Muscle of leg (tissue), 11 donors: Measurements from ENCODE around the gene EBF4. TPM values are rescaled to one million over a fixed set of nuclear protein-coding genes. Genes with fewer than 3 reads are reported as not detected.

Experiments
- DNase-seq: peaks from one replicate; pipeline ENCODE4 v3.0.0; 2013
- H3K27ac ChIP-seq: one replicate; pipeline ENCODE4 v1.5.1; 2013; ENCODE audit warnings: mild to moderate bottlenecking, low read length, control low read depth
- H3K27me3 ChIP-seq: one replicate; pipeline ENCODE4 v1.6.1; 2013; ENCODE audit warnings: low read length; ENCODE audit not compliant: control insufficient read depth, insufficient read depth
- H3K36me3 ChIP-seq: one replicate; pipeline ENCODE4 v1.6.1; 2013; ENCODE audit warnings: low read length; ENCODE audit not compliant: control insufficient read depth, insufficient read depth
- H3K4me1 ChIP-seq: one replicate; pipeline ENCODE4 v1.6.1; 2013; ENCODE audit warnings: low read length; ENCODE audit not compliant: control insufficient read depth, insufficient read depth
- H3K4me3 ChIP-seq: one replicate; pipeline ENCODE4 v1.5.1; 2013; ENCODE audit warnings: low read length, control low read depth
- H3K9me3 ChIP-seq: replicated peaks from 2 replicates; pipeline ENCODE4 v1.6.1; 2013; ENCODE audit warnings: low read depth, low read length; ENCODE audit not compliant: control insufficient read depth
- WGBS: methylation state at CpG from one replicate; pipeline ENCODE4 v1.1.5; 2013; ENCODE audit warnings: missing lambda C conversion rate; ENCODE audit not compliant: insufficient coverage; 5-methylcytosine and 5-hydroxymethylcytosine counted together
- polyA plus RNA-seq, 8 donors: library from polyadenylated mRNA; unstranded; fragments of 120-200 nt; gene quantifications; one replicate each; pipeline versions ENCODE4 v1.2.1 to v1.2.3, GENCODE V29; 2013; ENCODE audit warnings: inconsistent platforms in 1 of 8, low replicate concordance in 1 of 8; ENCODE audit not compliant: insufficient read length in 8 of 8, insufficient read depth in 1 of 8
- total RNA-seq: library from RNA; stranded (reverse); fragments of 120-200 nt; gene quantifications from one replicate; pipeline ENCODE4 v1.2.4, GENCODE V29; 2013

EBF4 gene
- total and polyA plus RNA-seq, 9 donors: 3.2 to 8.9 (median 4.4) TPM

- Histone ChIP-seq H3K27me3 (peaks cover 6% of the 10 kb centered on the region), H3K4me1 (peaks cover 12% of the 10 kb centered on the region), H3K36me3 (peaks cover 31% of the 10 kb centered on the region), H3K4me3 (no peak overlapping the region), H3K27ac (no peak overlapping the region), H3K9me3 (no peaks in the 10 kb centered on the region)
- no peak for DNase-seq
- WGBS: 82% methylated on average over 10 of the region's 11 CpGs
Measured at GRCh38 chr20:2794866-2795447, 102.4 kb downstream of the EBF4 start.

GRCh38 chr20:2795451-2795850 is 102.9 kb downstream of the EBF4 start:
- Histone ChIP-seq H3K9me3 (no peaks in the 10 kb centered on the region), H3K4me3 (no peak overlapping the region), H3K27ac (no peak overlapping the region), H3K27me3 (peaks cover 8% of the 10 kb centered on the region), H3K4me1 (peaks cover 14% of the 10 kb centered on the region), H3K36me3 (peaks cover 31% of the 10 kb centered on the region)
- no peak for DNase-seq
- WGBS: 88% methylated on average over 24 of the region's 24 CpGs

- Histone ChIP-seq H3K27me3 (peaks cover 15% of the 10 kb centered on the region), H3K4me3 (no peak overlapping the region), H3K9me3 (no peaks in the 10 kb centered on the region), H3K27ac (no peak overlapping the region), H3K4me1 (peaks cover 18% of the 10 kb centered on the region), H3K36me3 (peaks cover 31% of the 10 kb centered on the region)
- 87% methylated on average over 19 of the region's 20 CpGs for WGBS
- no peak for DNase-seq
Measured at GRCh38 chr20:2796011-2796660, 103.6 kb downstream of the EBF4 start.

GRCh38 chr20:2797136-2797983 is 104.8 kb downstream of the EBF4 start:
- WGBS: 85% methylated on average over 15 of the region's 16 CpGs
- H3K9me3 ChIP-seq: no peaks in the 10 kb centered on the region
- no peak overlapping the region for H3K27ac ChIP-seq
- peaks cover 24% of the 10 kb centered on the region for H3K27me3 ChIP-seq
- no peak overlapping the region for H3K4me3 ChIP-seq
- peaks cover 31% of the 10 kb centered on the region for H3K36me3 ChIP-seq
- no peak for DNase-seq
- H3K4me1 ChIP-seq: peaks cover 23% of the 10 kb centered on the region

GRCh38 chr20:2798095-2798805 is 105.7 kb downstream of the EBF4 start:
- no peak overlapping the region for H3K27ac ChIP-seq
- H3K27me3 ChIP-seq: peaks cover 29% of the 10 kb centered on the region
- H3K4me3 ChIP-seq: no peak overlapping the region
- 75% methylated on average over 17 of the region's 19 CpGs for WGBS
- no peaks in the 10 kb centered on the region for H3K9me3 ChIP-seq
- peaks cover 31% of the 10 kb centered on the region for H3K36me3 ChIP-seq
- peaks cover 23% of the 10 kb centered on the region for H3K4me1 ChIP-seq
- no peak for DNase-seq

- no peak for DNase-seq
- H3K36me3 ChIP-seq: peaks cover 31% of the 10 kb centered on the region
- peaks cover 34% of the 10 kb centered on the region for H3K27me3 ChIP-seq
- H3K4me1 ChIP-seq: peaks cover 23% of the 10 kb centered on the region
- no peak overlapping the region for H3K27ac ChIP-seq
- H3K9me3 ChIP-seq: no peaks in the 10 kb centered on the region
- WGBS: 13% methylated on average over 1 of the region's 6 CpGs
- peak overlapping the region; percentile 10 for H3K4me3 ChIP-seq
Measured at GRCh38 chr20:2798814-2799213, 106.2 kb downstream of the EBF4 start.

GRCh38 chr20:2799271-2799670 is 106.7 kb downstream of the EBF4 start:
- Histone ChIP-seq H3K27ac (peak overlapping the region; percentile 49), H3K27me3 (peaks cover 39% of the 10 kb centered on the region), H3K9me3 (no peaks in the 10 kb centered on the region), H3K4me1 (peaks cover 23% of the 10 kb centered on the region), H3K4me3 (peak overlapping the region; percentile 74), H3K36me3 (peaks cover 31% of the 10 kb centered on the region)
- 13% methylated on average over 9 of the region's 9 CpGs for WGBS
- DNase-seq: no peak

- DNase-seq: peak; percentile 60
- Histone ChIP-seq H3K4me1 (peaks cover 27% of the 10 kb centered on the region), H3K27ac (peak overlapping the region; percentile 65), H3K27me3 (peaks cover 45% of the 10 kb centered on the region), H3K9me3 (no peaks in the 10 kb centered on the region), H3K36me3 (peaks cover 29% of the 10 kb centered on the region), H3K4me3 (peak overlapping the region; percentile 74)
- 1% methylated on average over 46 of the region's 61 CpGs for WGBS
Measured at GRCh38 chr20:2799688-2800520, 107.3 kb downstream of the EBF4 start.

- 0% methylated on average over 40 of the region's 52 CpGs for WGBS
- Histone ChIP-seq H3K27ac (peak within 1 kb of the TSS; percentile 65), H3K4me1 (peaks cover 29% of the 10 kb centered on the region), H3K27me3 (peaks cover 53% of the 10 kb centered on the region), H3K9me3 (no peaks in the 10 kb centered on the region), H3K36me3 (peaks cover 21% of the 10 kb centered on the region), H3K4me3 (peak within 1 kb of the TSS; percentile 74)
- DNase-seq: peak; percentile 75
Measured at GRCh38 chr20:2800521-2801285, 108.1 kb downstream of the EBF4 start, which contains the start of gene CPXM1. CPXM1 (minus strand) TSS chr20:2800627; CDS start chr20:2800572, 55 bp downstream.
